ENCODE measurements around the gene HLCS. TPM values are rescaled to one million over a fixed set of nuclear protein-coding genes. Genes with fewer than 3 reads are reported as not detected.

HLCS gene
- total RNA-seq, 1 donor: 59.7 TPM

DNA sequence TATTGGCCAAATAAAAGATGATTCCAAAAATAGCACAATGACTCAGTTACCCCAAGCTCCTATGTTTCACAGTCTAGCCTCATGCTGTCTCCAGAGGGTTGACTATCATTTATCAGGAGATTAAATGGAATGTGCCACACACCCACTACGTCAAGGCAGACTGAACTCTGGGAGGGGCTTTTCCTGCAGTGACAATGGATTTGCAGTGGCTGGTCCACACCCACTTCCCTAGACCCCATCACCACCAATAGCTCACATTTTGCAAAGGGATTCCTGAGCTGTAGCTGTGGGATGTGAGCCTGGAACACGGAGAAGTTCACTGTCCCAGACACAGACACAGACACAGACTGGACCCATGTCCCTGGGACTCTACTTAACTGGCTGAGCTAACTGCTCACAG is 77.1 kb downstream of the HLCS start:
- TF ChIP-seq, protein P1, sequence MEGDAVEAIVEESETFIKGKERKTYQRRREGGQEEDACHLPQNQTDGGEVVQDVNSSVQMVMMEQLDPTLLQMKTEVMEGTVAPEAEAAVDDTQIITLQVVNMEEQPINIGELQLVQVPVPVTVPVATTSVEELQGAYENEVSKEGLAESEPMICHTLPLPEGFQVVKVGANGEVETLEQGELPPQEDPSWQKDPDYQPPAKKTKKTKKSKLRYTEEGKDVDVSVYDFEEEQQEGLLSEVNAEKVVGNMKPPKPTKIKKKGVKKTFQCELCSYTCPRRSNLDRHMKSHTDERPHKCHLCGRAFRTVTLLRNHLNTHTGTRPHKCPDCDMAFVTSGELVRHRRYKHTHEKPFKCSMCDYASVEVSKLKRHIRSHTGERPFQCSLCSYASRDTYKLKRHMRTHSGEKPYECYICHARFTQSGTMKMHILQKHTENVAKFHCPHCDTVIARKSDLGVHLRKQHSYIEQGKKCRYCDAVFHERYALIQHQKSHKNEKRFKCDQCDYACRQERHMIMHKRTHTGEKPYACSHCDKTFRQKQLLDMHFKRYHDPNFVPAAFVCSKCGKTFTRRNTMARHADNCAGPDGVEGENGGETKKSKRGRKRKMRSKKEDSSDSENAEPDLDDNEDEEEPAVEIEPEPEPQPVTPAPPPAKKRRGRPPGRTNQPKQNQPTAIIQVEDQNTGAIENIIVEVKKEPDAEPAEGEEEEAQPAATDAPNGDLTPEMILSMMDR (IDR thresholded peaks at IDR 0.05; ENCODE audit: extremely low read depth, low read depth, low read length): no peak
- no peak overlapping the region for H3K4me2 ChIP-seq (ENCODE audit: insufficient read depth, low read length)
- peaks cover 33% of the 10 kb centered on the region for H3K4me1 ChIP-seq (ENCODE audit: insufficient read depth, low read length)
- peak overlapping the region; percentile 85 for H3K27ac ChIP-seq (ENCODE audit: low read depth, low read length)
- no peaks in the 10 kb centered on the region for H3K9me3 ChIP-seq (ENCODE audit: low read depth, low read length)
- peaks cover 4% of the 10 kb centered on the region for H3K36me3 ChIP-seq (ENCODE audit: insufficient read depth, low read length)
- H3K27me3 ChIP-seq (ENCODE audit: insufficient read depth, low read length): no peaks in the 10 kb centered on the region
- peaks cover 4% of the 10 kb centered on the region for H3K79me2 ChIP-seq (ENCODE audit: insufficient read depth, low read length)
- no peaks in the 10 kb centered on the region for H4K20me1 ChIP-seq (ENCODE audit: insufficient read depth, low read length)
- H3K4me3 ChIP-seq (ENCODE audit: insufficient read depth, low read length): no peak overlapping the region
- no peak overlapping the region for H2AFZ ChIP-seq (ENCODE audit: low read length)
- peak; percentile 83 for DNase-seq (ENCODE audit: insufficient read length, low spot score, missing footprints)

DNA sequence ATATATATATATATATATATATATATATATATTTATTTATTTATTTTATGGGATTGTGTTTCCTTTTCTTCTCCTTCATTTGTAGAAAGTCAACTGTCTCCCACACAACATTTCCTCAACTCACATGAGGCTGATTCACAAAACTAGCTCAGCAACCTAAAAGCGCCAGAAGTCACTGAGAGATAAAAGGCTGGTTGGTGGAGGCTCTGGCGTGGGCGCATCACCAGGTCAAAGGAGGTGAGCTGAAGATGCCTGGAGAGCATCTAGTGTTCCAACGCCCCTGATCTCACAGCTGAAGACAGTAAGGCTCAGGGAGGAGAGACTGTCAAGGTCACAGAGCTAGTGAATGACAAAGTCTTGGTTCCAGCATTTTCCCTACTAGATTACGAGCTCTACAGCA is 78.0 kb downstream of the HLCS start:
- Histone ChIP-seq H3K4me2 (ENCODE audit: insufficient read depth, low read length) (no peak overlapping the region), H3K36me3 (ENCODE audit: insufficient read depth, low read length) (peaks cover 4% of the 10 kb centered on the region), H3K27ac (ENCODE audit: low read depth, low read length) (peak overlapping the region; percentile 44), H3K4me1 (ENCODE audit: insufficient read depth, low read length) (peaks cover 33% of the 10 kb centered on the region), H2AFZ (ENCODE audit: low read length) (no peak overlapping the region), H3K4me3 (ENCODE audit: insufficient read depth, low read length) (no peak overlapping the region), H3K79me2 (ENCODE audit: insufficient read depth, low read length) (peaks cover 4% of the 10 kb centered on the region), H3K27me3 (ENCODE audit: insufficient read depth, low read length) (no peaks in the 10 kb centered on the region), H4K20me1 (ENCODE audit: insufficient read depth, low read length) (no peaks in the 10 kb centered on the region), H3K9me3 (ENCODE audit: low read depth, low read length) (peaks cover 2% of the 10 kb centered on the region)
- TF ChIP-seq, protein P1 (IDR thresholded peaks at IDR 0.05; ENCODE audit: extremely low read depth, low read depth, low read length): no peak
- DNase-seq (ENCODE audit: insufficient read length, low spot score, missing footprints): no peak

DNA sequence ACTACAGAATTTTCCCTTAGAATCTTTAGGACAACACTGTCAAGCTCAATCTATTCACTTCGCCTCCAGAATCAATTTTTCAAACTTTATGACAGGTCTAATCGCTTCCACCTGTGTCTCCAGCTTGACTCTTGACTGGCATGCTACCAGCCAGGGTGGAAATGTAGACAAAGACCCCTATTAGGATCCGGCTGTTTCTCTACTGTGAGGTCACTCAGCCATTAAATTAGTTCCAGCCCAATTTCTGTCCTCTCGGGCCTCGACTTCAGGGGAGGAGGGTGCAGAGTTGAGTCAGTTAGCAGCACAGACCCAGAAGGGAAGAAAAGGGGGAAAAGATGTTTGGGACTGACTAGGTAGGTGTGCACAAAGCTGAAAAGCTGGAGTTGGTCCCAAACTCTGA is 78.5 kb downstream of the HLCS start:
- no peak overlapping the region for H3K27ac ChIP-seq (ENCODE audit: low read depth, low read length)
- DNase-seq (ENCODE audit: insufficient read length, low spot score, missing footprints): no peak
- TF ChIP-seq, protein P1 (IDR thresholded peaks at IDR 0.05; ENCODE audit: extremely low read depth, low read depth, low read length): no peak
- peaks cover 4% of the 10 kb centered on the region for H3K36me3 ChIP-seq (ENCODE audit: insufficient read depth, low read length)
- H3K27me3 ChIP-seq (ENCODE audit: insufficient read depth, low read length): no peaks in the 10 kb centered on the region
- H4K20me1 ChIP-seq (ENCODE audit: insufficient read depth, low read length): no peaks in the 10 kb centered on the region
- H2AFZ ChIP-seq (ENCODE audit: low read length): no peak overlapping the region
- peaks cover 4% of the 10 kb centered on the region for H3K79me2 ChIP-seq (ENCODE audit: insufficient read depth, low read length)
- no peak overlapping the region for H3K4me2 ChIP-seq (ENCODE audit: insufficient read depth, low read length)
- no peak overlapping the region for H3K4me3 ChIP-seq (ENCODE audit: insufficient read depth, low read length)
- H3K9me3 ChIP-seq (ENCODE audit: low read depth, low read length): peaks cover 2% of the 10 kb centered on the region
- peaks cover 33% of the 10 kb centered on the region for H3K4me1 ChIP-seq (ENCODE audit: insufficient read depth, low read length)

DNA sequence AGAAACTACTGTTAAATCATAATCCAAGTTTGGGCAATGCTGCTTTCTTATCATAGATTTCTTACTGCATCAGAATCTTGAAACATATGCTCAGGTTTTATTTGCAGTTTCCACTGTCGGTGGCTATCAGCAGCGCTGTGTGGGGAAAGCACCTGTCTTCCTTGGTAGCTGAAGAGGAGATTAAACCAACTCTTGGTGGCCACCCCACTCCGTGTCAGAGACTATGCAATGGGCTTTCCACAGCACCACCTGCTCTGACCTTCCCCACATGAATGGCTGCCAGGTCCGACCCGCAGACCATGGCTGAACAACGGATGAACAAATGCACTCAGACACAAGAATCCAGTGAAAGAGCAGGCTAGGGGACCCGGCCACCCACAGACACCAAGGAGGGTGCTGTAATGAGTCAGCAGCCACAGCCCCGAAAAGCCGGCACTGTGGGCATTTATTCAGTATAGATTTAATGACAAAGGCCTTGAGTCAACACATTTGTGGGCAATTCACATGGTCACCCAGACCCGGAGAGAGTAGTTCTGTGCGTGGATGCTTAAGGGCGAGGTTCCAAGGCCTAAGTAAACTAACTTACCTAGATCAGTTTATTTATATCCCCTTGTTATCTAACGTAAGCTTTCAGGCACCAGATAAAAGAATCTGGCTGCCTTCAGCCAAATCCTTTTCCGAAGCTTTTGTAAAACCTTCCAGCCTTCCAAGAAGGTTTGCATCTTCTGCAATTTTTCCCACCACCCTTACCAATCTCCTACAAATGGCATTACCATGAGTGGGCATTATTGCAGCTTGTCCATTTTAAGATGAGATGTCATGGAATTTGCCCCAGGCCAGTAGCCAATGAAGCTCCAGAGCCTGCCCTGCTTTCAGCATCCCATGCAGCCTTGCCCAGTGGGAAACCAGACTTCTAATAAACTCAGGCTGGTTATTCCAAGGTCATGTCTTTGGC is 82.7 kb downstream of the HLCS start:
- H3K27me3 ChIP-seq (ENCODE audit: insufficient read depth, low read length): no peaks in the 10 kb centered on the region
- no peak for DNase-seq (ENCODE audit: insufficient read length, low spot score, missing footprints)
- H2AFZ ChIP-seq (ENCODE audit: low read length): no peak overlapping the region
- no peaks in the 10 kb centered on the region for H4K20me1 ChIP-seq (ENCODE audit: insufficient read depth, low read length)
- no peak overlapping the region for H3K4me2 ChIP-seq (ENCODE audit: insufficient read depth, low read length)
- peaks cover 8% of the 10 kb centered on the region for H3K4me1 ChIP-seq (ENCODE audit: insufficient read depth, low read length)
- H3K36me3 ChIP-seq (ENCODE audit: insufficient read depth, low read length): peaks cover 4% of the 10 kb centered on the region
- no peak overlapping the region for H3K4me3 ChIP-seq (ENCODE audit: insufficient read depth, low read length)
- peak overlapping the region; percentile 49 for H3K27ac ChIP-seq (ENCODE audit: low read depth, low read length)
- peaks cover 2% of the 10 kb centered on the region for H3K9me3 ChIP-seq (ENCODE audit: low read depth, low read length)
- peaks cover 4% of the 10 kb centered on the region for H3K79me2 ChIP-seq (ENCODE audit: insufficient read depth, low read length)
- TF ChIP-seq, protein P1 (IDR thresholded peaks at IDR 0.05; ENCODE audit: extremely low read depth, low read depth, low read length): no peak

Measured in osteoblast (primary cell).